Measurements from ENCODE around the gene SMTN. TPM values are rescaled to one million over a fixed set of nuclear protein-coding genes. Genes with fewer than 3 reads are reported as not detected.
"Not testable (repeated sequence)": the region's sequence is repeated elsewhere in the genome, so short reads cannot be mapped to it uniquely, and the experiment has no call there.

SMTN gene
- polyA plus RNA-seq, 1 of the 3 experiments (the other 2 are of a cell fraction): 30.4 TPM

GRCh38 chr22:31059663-31060062 is 21.5 kb upstream of the SMTN start:
- H3K27ac ChIP-seq (ENCODE audit: low read depth in 2 of 2, low read length in 1 of 2); H3K27me3 ChIP-seq (ENCODE audit: insufficient read depth); H4K20me1 ChIP-seq (ENCODE audit: insufficient read depth); H3K4me2 ChIP-seq; H3K9me3 ChIP-seq; DNase-seq; H2AFZ ChIP-seq (ENCODE audit: low read depth); H3F3A ChIP-seq (replicated peaks; ENCODE audit: insufficient read depth); H3K36me3 ChIP-seq (replicated peaks in 1 of 2; ENCODE audit: control insufficient read depth in 1 of 2, insufficient read depth in 2 of 2, low read length in 1 of 2); CTCF ChIA-PET; H3K9me2 ChIP-seq; H3K9ac ChIP-seq; H3K4me3 ChIP-seq (ENCODE audit: low read depth in 2 of 2, low read length in 1 of 2); H3K79me2 ChIP-seq (ENCODE audit: insufficient read depth); H3K4me1 ChIP-seq (ENCODE audit: control insufficient read depth in 1 of 2, insufficient read depth in 2 of 2, low read depth in 1 of 2, low read length in 1 of 2); POLR2A ChIA-PET: not testable (repeated sequence)
- 82% methylated on average over 4 of the region's 6 CpGs for WGBS (ENCODE audit: low lambda C conversion rate)

GRCh38 chr22:31062566-31063230 is 18.4 kb upstream of the SMTN start:
- Histone ChIP-seq H4K20me1 (ENCODE audit: insufficient read depth) (no peaks in the 10 kb centered on the region), H3K27ac (ENCODE audit: low read depth in 2 of 2, low read length in 1 of 2) (no peak overlapping the region), H3K36me3 (replicated peaks in 1 of 2; ENCODE audit: control insufficient read depth in 1 of 2, insufficient read depth in 2 of 2, low read length in 1 of 2) (no peaks in the 10 kb centered on the region), H3K79me2 (ENCODE audit: insufficient read depth) (no peaks in the 10 kb centered on the region), H3K27me3 (ENCODE audit: insufficient read depth) (no peaks in the 10 kb centered on the region), H3F3A (replicated peaks; ENCODE audit: insufficient read depth) (no peaks in the 10 kb centered on the region), H3K4me2 (no peak overlapping the region), H3K4me1 (ENCODE audit: control insufficient read depth in 1 of 2, insufficient read depth in 2 of 2, low read depth in 1 of 2, low read length in 1 of 2) (no peaks in the 10 kb centered on the region; a peak in 1 of 4 replicates), H3K4me3 (ENCODE audit: low read depth in 2 of 2, low read length in 1 of 2) (no peak overlapping the region), H3K9me2 (no peaks in the 10 kb centered on the region), H3K9ac (no peak overlapping the region), H2AFZ (ENCODE audit: low read depth) (no peak overlapping the region), H3K9me3 (no peaks in the 10 kb centered on the region)
- ChIA-PET POLR2A (interaction anchor here (1.1 kb wide), 1 partner anchor 18 kb away, joined by 3 read pairs; the partner anchor contains the start of gene SMTN), CTCF (interaction anchor here (0.7 to 3.3 kb wide), 2 partner anchors 22 to 357 kb away, joined by 3 to 20 read pairs; no protein-coding TSS in a partner anchor)
- 75% methylated on average over 2 of the region's 2 CpGs for WGBS (ENCODE audit: low lambda C conversion rate)
- TF ChIP-seq YY1 (IDR thresholded peaks at IDR 0.05; ENCODE audit: low read depth) (no peak), ZBTB33 (IDR thresholded peaks at IDR 0.05; ENCODE audit: borderline replicate concordance, low read depth) (no peak), PBX3 (IDR thresholded peaks at IDR 0.05) (no peak), IRF3 (IDR thresholded peaks at IDR 0.05; ENCODE audit: low read depth, low read length) (no peak), EP300 (IDR thresholded peaks at IDR 0.05; ENCODE audit: borderline replicate concordance in 1 of 2, low read depth in 1 of 2, low read length in 1 of 2) (no peak), GATA2 (CRISPR knock-in tag; IDR thresholded peaks at IDR 0.05) (no peak), SIN3A (IDR thresholded peaks at IDR 0.05; ENCODE audit: borderline replicate concordance, low read depth, low read length) (no peak), FOSL2 (IDR thresholded peaks at IDR 0.05; ENCODE audit: borderline replicate concordance, low read depth) (no peak)
- DNase-seq: no peak

Measured in SK-N-SH (cell line).